Activated naive CD4-positive, alpha-beta T cell treated with anti-CD3 and anti-CD28 coated beads for 36 hours (primary cell): ENCODE results near the gene DAAM2. TPM values are rescaled to one million over a fixed set of nuclear protein-coding genes. Genes with fewer than 3 reads are reported as not detected.

Experiments
- CTCF ChIA-PET: fragments of 350-600 bp; sonication (Branson Sonifier 250); formaldehyde crosslinking; loops from one replicate; lab custom pipeline; 2021; ENCODE audit warnings: antibody characterized with exemption; lab: Charles Lee
- DNase-seq: peaks from one replicate; pipeline ENCODE4 v3.0.0-alpha.2; 2020
- H3K27ac Mint-ChIP-seq: one replicate; pipeline ENCODE4 v1.8.0; 2021; ENCODE audit warnings: mild to moderate bottlenecking, mixed read lengths
- H3K27me3 Mint-ChIP-seq: one replicate; pipeline ENCODE4 v1.8.0; 2021; ENCODE audit warnings: low read depth, mixed read lengths
- H3K36me3 Mint-ChIP-seq: one replicate; pipeline ENCODE4 v1.8.0; 2021; ENCODE audit warnings: low read depth, mixed read lengths
- H3K4me1 Mint-ChIP-seq: one replicate; pipeline ENCODE4 v1.8.0; 2021; ENCODE audit warnings: low read depth, mixed read lengths
- H3K4me3 Mint-ChIP-seq: one replicate; pipeline ENCODE4 v1.8.0; 2021; ENCODE audit warnings: mild to moderate bottlenecking, moderate library complexity, mixed read lengths
- H3K9me3 Mint-ChIP-seq: one replicate; pipeline ENCODE4 v1.8.0; 2021; ENCODE audit warnings: mixed read lengths
- intact Hi-C: fragments of 100-400 bp; cut with micrococcal nuclease; formaldehyde crosslinking; loops from one replicate; pipeline ENCODE4 v1.15.1; 2023
- total RNA-seq, 2 experiments: library from RNA; stranded (reverse); gene quantifications; one replicate each; pipeline ENCODE4 v1.2.3, GENCODE V29; 2021

Gene DAAM2
- total RNA-seq, 2 experiments from 2014 or later = not detected

DNA sequence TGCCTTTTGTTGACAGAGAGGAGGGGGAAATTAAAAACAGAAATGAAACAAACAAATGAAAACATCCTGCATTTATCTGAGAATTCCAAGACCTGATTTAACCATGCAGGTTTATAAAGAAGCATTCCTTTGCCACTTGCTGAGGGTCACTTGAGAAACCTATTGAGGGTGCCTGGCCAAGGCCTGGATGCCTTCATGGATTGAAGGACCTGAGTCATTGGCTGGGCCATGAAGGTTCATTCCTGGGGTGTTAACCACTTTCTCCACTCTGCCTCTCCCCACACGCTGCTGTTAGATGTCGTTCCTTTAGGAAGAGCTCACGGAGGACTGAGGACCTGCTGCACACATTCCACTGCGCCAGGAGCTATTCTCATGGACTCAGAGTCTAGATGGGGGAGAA, 49.7 kb downstream of the DAAM2 start:
- Mint-ChIP-seq H3K27ac (no peak overlapping the region), H3K4me1 (no peaks in the 10 kb centered on the region), H3K27me3 (peaks cover 13% of the 10 kb centered on the region), H3K36me3 (no peaks in the 10 kb centered on the region), H3K9me3 (no peaks in the 10 kb centered on the region), H3K4me3 (no peak overlapping the region)
- DNase-seq = no peak
- intact Hi-C loops = no loop called here
- CTCF ChIA-PET = no interaction called here

DNA sequence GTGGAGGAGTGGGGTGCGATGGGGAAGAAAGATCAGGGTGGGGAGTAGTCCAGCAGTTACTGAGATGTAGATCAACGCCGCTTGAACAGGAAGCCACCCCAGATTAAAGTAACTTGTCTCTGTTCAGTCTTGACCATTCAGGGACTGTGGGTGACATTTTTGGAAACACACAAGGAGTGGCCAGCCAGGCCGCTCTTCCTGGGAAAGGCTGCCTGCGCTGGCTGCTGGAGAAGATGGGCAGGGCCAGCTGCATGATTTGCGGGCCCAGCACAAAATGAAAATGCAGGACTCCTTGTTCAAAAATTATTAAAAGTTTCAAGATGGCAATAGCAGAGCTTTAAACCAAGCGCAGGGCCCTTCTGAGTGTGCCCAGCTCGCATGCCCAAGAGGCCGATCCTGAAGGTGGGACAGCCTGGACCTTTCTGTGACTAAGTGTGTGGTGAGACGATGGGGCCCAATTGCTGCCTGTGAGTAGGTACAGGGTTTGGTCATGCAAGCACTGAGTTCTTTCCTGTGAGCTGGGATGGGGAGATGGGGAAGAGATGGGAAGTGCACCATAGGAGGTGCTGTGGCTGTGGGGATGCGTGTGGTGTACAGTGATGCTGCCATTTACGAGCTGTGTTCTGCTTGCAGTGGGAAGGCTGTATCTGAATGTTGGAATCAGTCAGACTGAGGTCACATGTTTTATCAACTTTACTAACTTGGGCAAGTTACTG, 51.3 kb downstream of the DAAM2 start:
- no peaks in the 10 kb centered on the region for H3K9me3 Mint-ChIP-seq
- H3K4me3 Mint-ChIP-seq = no peak overlapping the region
- H3K4me1 Mint-ChIP-seq = no peaks in the 10 kb centered on the region
- no peak overlapping the region for H3K27ac Mint-ChIP-seq
- H3K27me3 Mint-ChIP-seq = peaks cover 8% of the 10 kb centered on the region
- DNase-seq = no peak
- intact Hi-C loops = no loop called here
- no peaks in the 10 kb centered on the region for H3K36me3 Mint-ChIP-seq
- CTCF ChIA-PET = interaction anchor here (0.7 kb wide), 1 partner anchor 892 kb away, joined by 3 read pairs; no protein-coding TSS in a partner anchor

GRCh38 chr6:39844866-39845265, 52.7 kb downstream of the DAAM2 start:
- intact Hi-C loops = no loop called here
- H3K4me1 Mint-ChIP-seq = no peaks in the 10 kb centered on the region
- DNase-seq = no peak
- H3K27ac Mint-ChIP-seq = no peak overlapping the region
- H3K4me3 Mint-ChIP-seq = no peak overlapping the region
- CTCF ChIA-PET = no interaction called here
- H3K36me3 Mint-ChIP-seq = no peaks in the 10 kb centered on the region
- H3K9me3 Mint-ChIP-seq = no peaks in the 10 kb centered on the region
- peaks cover 10% of the 10 kb centered on the region for H3K27me3 Mint-ChIP-seq

GRCh38 chr6:39847221-39847620, 55.0 kb downstream of the DAAM2 start:
- DNase-seq = no peak
- intact Hi-C loops = no loop called here
- Mint-ChIP-seq H3K9me3 (no peaks in the 10 kb centered on the region), H3K36me3 (no peaks in the 10 kb centered on the region), H3K27me3 (peaks cover 4% of the 10 kb centered on the region), H3K4me3 (no peak overlapping the region), H3K4me1 (no peaks in the 10 kb centered on the region), H3K27ac (no peak overlapping the region)
- CTCF ChIA-PET = no interaction called here

GRCh38 chr6:39848171-39848570, 56.0 kb downstream of the DAAM2 start:
- Mint-ChIP-seq H3K27me3 (peaks cover 4% of the 10 kb centered on the region), H3K4me3 (no peak overlapping the region), H3K4me1 (no peaks in the 10 kb centered on the region), H3K9me3 (no peaks in the 10 kb centered on the region), H3K36me3 (no peaks in the 10 kb centered on the region), H3K27ac (no peak overlapping the region)
- intact Hi-C loops = no loop called here
- DNase-seq = no peak
- CTCF ChIA-PET = no interaction called here

GRCh38 chr6:39849228-39849627, 57.1 kb downstream of the DAAM2 start:
- no peaks in the 10 kb centered on the region for H3K9me3 Mint-ChIP-seq
- intact Hi-C loops = no loop called here
- DNase-seq = no peak
- H3K4me1 Mint-ChIP-seq = no peaks in the 10 kb centered on the region
- H3K27me3 Mint-ChIP-seq = peaks cover 4% of the 10 kb centered on the region
- no peak overlapping the region for H3K27ac Mint-ChIP-seq
- no peaks in the 10 kb centered on the region for H3K36me3 Mint-ChIP-seq
- CTCF ChIA-PET = no interaction called here
- H3K4me3 Mint-ChIP-seq = no peak overlapping the region

- Mint-ChIP-seq H3K27me3 (peaks cover 4% of the 10 kb centered on the region), H3K27ac (no peak overlapping the region), H3K4me1 (no peaks in the 10 kb centered on the region), H3K36me3 (no peaks in the 10 kb centered on the region), H3K4me3 (no peak overlapping the region), H3K9me3 (no peaks in the 10 kb centered on the region)
- intact Hi-C loops = no loop called here
- no peak for DNase-seq
- CTCF ChIA-PET = no interaction called here
Measured at GRCh38 chr6:39849764-39850163, 57.6 kb downstream of the DAAM2 start.

GRCh38 chr6:39850736-39851297, 58.6 kb downstream of the DAAM2 start:
- H3K27ac Mint-ChIP-seq = no peak overlapping the region
- intact Hi-C loops = no loop called here
- no peaks in the 10 kb centered on the region for H3K36me3 Mint-ChIP-seq
- CTCF ChIA-PET = interaction anchor here (1.3 kb wide), 1 partner anchor 14 kb away, joined by 7 read pairs; no protein-coding TSS in a partner anchor
- H3K4me1 Mint-ChIP-seq = no peaks in the 10 kb centered on the region
- no peak for DNase-seq
- no peak overlapping the region for H3K4me3 Mint-ChIP-seq
- no peaks in the 10 kb centered on the region for H3K9me3 Mint-ChIP-seq
- H3K27me3 Mint-ChIP-seq = peaks cover 7% of the 10 kb centered on the region

DNA sequence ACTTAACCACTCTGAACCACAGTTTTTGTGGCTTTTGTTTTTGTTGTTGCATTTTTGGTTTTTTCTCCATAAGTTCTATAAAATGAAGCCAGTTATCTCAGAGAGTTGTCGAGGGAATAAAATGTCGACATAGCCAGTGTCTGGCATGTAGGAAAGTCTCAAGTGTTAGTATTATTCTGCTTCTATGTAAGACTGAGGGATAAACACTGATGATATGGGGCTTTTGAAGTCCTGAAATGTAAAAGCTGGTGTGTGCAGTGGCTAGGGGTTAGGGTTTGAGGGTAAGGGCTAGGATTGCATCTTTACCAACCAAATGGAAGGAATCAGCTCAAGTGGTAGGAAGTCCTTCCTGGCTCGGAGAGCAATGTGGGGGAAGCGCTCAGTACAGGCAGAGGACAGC, 59.2 kb downstream of the DAAM2 start:
- Mint-ChIP-seq H3K4me3 (no peak overlapping the region), H3K9me3 (no peaks in the 10 kb centered on the region), H3K4me1 (no peaks in the 10 kb centered on the region), H3K36me3 (no peaks in the 10 kb centered on the region), H3K27me3 (peaks cover 7% of the 10 kb centered on the region), H3K27ac (no peak overlapping the region)
- CTCF ChIA-PET = interaction anchor here (1.3 kb wide), 1 partner anchor 14 kb away, joined by 7 read pairs; no protein-coding TSS in a partner anchor
- intact Hi-C loops = no loop called here
- DNase-seq = no peak

GRCh38 chr6:39852324-39852723, 60.1 kb downstream of the DAAM2 start:
- no peak for DNase-seq
- Mint-ChIP-seq H3K36me3 (no peaks in the 10 kb centered on the region), H3K4me1 (no peaks in the 10 kb centered on the region), H3K27me3 (peaks cover 7% of the 10 kb centered on the region), H3K4me3 (no peak overlapping the region), H3K27ac (no peak overlapping the region), H3K9me3 (no peaks in the 10 kb centered on the region)
- intact Hi-C loops = no loop called here
- CTCF ChIA-PET = no interaction called here

GRCh38 chr6:39853604-39854003, 61.4 kb downstream of the DAAM2 start:
- Mint-ChIP-seq H3K4me3 (no peak overlapping the region), H3K9me3 (no peaks in the 10 kb centered on the region), H3K27me3 (peaks cover 10% of the 10 kb centered on the region), H3K4me1 (no peaks in the 10 kb centered on the region), H3K36me3 (no peaks in the 10 kb centered on the region), H3K27ac (no peak overlapping the region)
- no peak for DNase-seq
- CTCF ChIA-PET = no interaction called here
- intact Hi-C loops = no loop called here

DNA sequence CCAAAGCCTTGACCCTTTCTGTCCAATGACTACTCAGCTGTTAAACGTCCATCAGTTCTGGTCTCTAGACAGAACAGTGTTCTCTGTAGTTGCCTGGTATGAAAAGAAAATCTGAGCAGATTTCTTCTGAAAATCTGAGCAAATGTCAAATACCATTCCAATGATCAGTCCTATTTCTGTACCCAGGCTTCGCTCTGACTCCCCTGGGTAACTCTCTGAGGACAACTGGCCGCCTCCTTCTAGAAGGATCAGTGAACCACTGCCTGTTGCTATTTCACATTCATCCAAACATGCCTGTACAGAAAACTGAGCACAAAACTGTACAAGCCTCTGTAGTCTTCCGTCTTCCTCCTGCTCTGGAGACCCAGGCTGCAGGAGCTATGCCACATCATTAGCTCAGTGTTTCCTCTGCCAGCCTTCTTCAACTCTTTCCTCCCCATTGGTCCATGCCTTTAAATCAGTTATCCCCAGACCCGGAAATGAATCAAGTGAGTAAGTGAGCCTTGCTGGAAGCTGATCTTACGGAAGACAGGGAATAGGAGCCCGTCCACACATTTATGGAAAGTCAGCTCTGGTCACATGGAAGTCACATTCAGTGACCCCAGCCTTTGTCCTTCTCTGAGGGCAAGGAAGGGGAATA, 63.3 kb downstream of the DAAM2 start:
- Mint-ChIP-seq H3K27ac (no peak overlapping the region), H3K9me3 (no peaks in the 10 kb centered on the region), H3K36me3 (no peaks in the 10 kb centered on the region), H3K4me1 (no peaks in the 10 kb centered on the region), H3K27me3 (peaks cover 17% of the 10 kb centered on the region), H3K4me3 (no peak overlapping the region)
- DNase-seq = no peak
- intact Hi-C loops = no loop called here
- CTCF ChIA-PET = interaction anchor here (0.6 to 1.1 kb wide), 2 partner anchors 114 to 719 kb away, joined by 3 to 4 read pairs; no protein-coding TSS in a partner anchor

- Mint-ChIP-seq H3K4me1 (no peaks in the 10 kb centered on the region), H3K4me3 (no peak overlapping the region)
Measured at GRCh38 chr6:39859025-39859424, 66.8 kb downstream of the DAAM2 start.

More at GRCh38 chr6:39859025-39859424, 66.8 kb downstream of the DAAM2 start:
- H3K27ac Mint-ChIP-seq = no peak overlapping the region
- no peaks in the 10 kb centered on the region for H3K9me3 Mint-ChIP-seq
- CTCF ChIA-PET = no interaction called here
- H3K36me3 Mint-ChIP-seq = no peaks in the 10 kb centered on the region
- DNase-seq = no peak
- intact Hi-C loops = no loop called here
- H3K27me3 Mint-ChIP-seq = peaks cover 23% of the 10 kb centered on the region
